Activated B cell treated with CpG ODN at 0.5 μM for 24 hours (primary cell): ENCODE data around the gene KIAA1671. TPM values are rescaled to one million over a fixed set of nuclear protein-coding genes. Genes with fewer than 3 reads are reported as not detected.

Experiments used
- ATAC-seq: fragments of 200-7000 bp; cut with Tn5 transposase; one replicate; pipeline ENCODE4 v1.10.0; 2021; ENCODE audit warnings: low read depth, mild to moderate bottlenecking, moderate library complexity
- CTCF ChIA-PET: fragments of 350-600 bp; sonication (Branson Sonifier 250); formaldehyde crosslinking; loops from one replicate; lab custom pipeline; 2021; ENCODE audit warnings: antibody characterized with exemption; lab: Charles Lee
- POLR2A ChIA-PET: fragments of 350-600 bp; sonication (Branson Sonifier 250); formaldehyde crosslinking; loops from one replicate; lab custom pipeline; 2021; ENCODE audit warnings: antibody characterized with exemption; lab: Charles Lee
- DNase-seq: peaks from one replicate; pipeline ENCODE4 v3.0.0; 2022
- H3K27ac Mint-ChIP-seq: one replicate; pipeline ENCODE4 v1.8.0; 2020; ENCODE audit warnings: mixed read lengths
- H3K27me3 Mint-ChIP-seq: one replicate; pipeline ENCODE4 v1.8.0; 2021; ENCODE audit warnings: mixed read lengths
- H3K36me3 Mint-ChIP-seq: one replicate; pipeline ENCODE4 v1.8.0; 2021; ENCODE audit warnings: low read depth, mixed read lengths
- H3K4me1 Mint-ChIP-seq: one replicate; pipeline ENCODE4 v1.8.0; 2021; ENCODE audit warnings: mixed read lengths
- H3K4me3 Mint-ChIP-seq: one replicate; pipeline ENCODE4 v1.8.0; 2020; ENCODE audit warnings: mild to moderate bottlenecking, mixed read lengths
- H3K9me3 Mint-ChIP-seq: one replicate; pipeline ENCODE4 v1.8.0; 2020; ENCODE audit warnings: mixed read lengths
- CTCF ChIP-seq: fragments of 200-600 bp; IDR thresholded peaks from one replicate; pipeline ENCODE4 v1.8.0; 2022; ENCODE audit warnings: antibody characterized with exemption, mild to moderate bottlenecking
- intact Hi-C: fragments of 100-400 bp; cut with micrococcal nuclease; formaldehyde crosslinking; loops from one replicate; pipeline ENCODE4 v1.15.1; 2024
- total RNA-seq: library from RNA; stranded (reverse); gene quantifications from 2 replicates; pipeline ENCODE4 v1.2.3, GENCODE V29; 2022

The KIAA1671 gene
- total RNA-seq, 1 donor from 2014 or later, result 0.04 TPM

- CTCF ChIA-PET, result no interaction called here
- intact Hi-C loops, result no loop called here
Observed at GRCh38 chr22:25006354-25006753, 53.8 kb downstream of the KIAA1671 start.

GRCh38 chr22:25007444-25008106 lies 55.1 kb downstream of the KIAA1671 start:
- DNase-seq (no peak), ATAC-seq (no peak)
- Mint-ChIP-seq H3K27me3 (peaks cover 2% of the 10 kb centered on the region), H3K4me3 (no peak overlapping the region), H3K9me3 (no peaks in the 10 kb centered on the region), H3K36me3 (no peaks in the 10 kb centered on the region), H3K4me1 (no peaks in the 10 kb centered on the region), H3K27ac (no peak overlapping the region)
- POLR2A ChIA-PET, result no interaction called here
- no peak for TF ChIP-seq CTCF
- CTCF ChIA-PET, result no interaction called here
- intact Hi-C loops, result no loop called here

More at GRCh38 chr22:25006354-25006753, 53.8 kb downstream of the KIAA1671 start:
- no peaks in the 10 kb centered on the region for H3K4me1 Mint-ChIP-seq
- no peak overlapping the region for H3K4me3 Mint-ChIP-seq
- peaks cover 2% of the 10 kb centered on the region for H3K27me3 Mint-ChIP-seq
- H3K36me3 Mint-ChIP-seq, result no peaks in the 10 kb centered on the region
- ATAC-seq, result no peak
- TF ChIP-seq CTCF, result no peak
- POLR2A ChIA-PET, result no interaction called here
- H3K9me3 Mint-ChIP-seq, result no peaks in the 10 kb centered on the region
- DNase-seq, result no peak
- no peak overlapping the region for H3K27ac Mint-ChIP-seq

GRCh38 chr22:25008666-25009065 lies 56.1 kb downstream of the KIAA1671 start:
- ATAC-seq, result no peak
- H3K27ac Mint-ChIP-seq, result no peak overlapping the region
- DNase-seq, result no peak
- intact Hi-C loops, result no loop called here
- H3K27me3 Mint-ChIP-seq, result peaks cover 7% of the 10 kb centered on the region
- POLR2A ChIA-PET, result no interaction called here
- no peaks in the 10 kb centered on the region for H3K4me1 Mint-ChIP-seq
- no peaks in the 10 kb centered on the region for H3K36me3 Mint-ChIP-seq
- CTCF ChIA-PET, result no interaction called here
- no peak overlapping the region for H3K4me3 Mint-ChIP-seq
- H3K9me3 Mint-ChIP-seq, result no peaks in the 10 kb centered on the region
- TF ChIP-seq CTCF, result no peak

DNA sequence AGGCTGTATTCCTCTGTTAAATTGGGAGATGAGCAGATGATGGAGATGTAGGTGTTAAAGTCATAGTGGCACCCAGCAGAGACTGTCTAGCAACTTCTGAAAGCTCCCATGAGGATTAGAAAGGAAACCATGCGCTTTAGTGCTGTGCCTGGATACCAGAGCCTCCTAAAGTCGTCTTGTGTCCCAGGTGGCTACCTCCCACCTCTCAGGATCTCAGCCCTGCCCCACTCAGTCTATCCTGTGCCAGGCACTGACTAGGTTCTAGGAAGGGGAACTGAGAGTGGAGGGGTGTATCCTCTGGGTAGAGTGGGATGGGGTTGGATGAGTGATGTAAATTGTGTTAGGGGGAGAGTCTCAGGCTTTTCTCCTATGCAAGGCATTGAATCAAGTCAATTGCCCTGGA lies 60.2 kb downstream of the KIAA1671 start:
- intact Hi-C loops, result no loop called here
- Mint-ChIP-seq H3K27ac (no peak overlapping the region), H3K36me3 (no peaks in the 10 kb centered on the region), H3K9me3 (no peaks in the 10 kb centered on the region), H3K27me3 (peaks cover 7% of the 10 kb centered on the region), H3K4me1 (no peaks in the 10 kb centered on the region), H3K4me3 (no peak overlapping the region)
- DNase-seq (no peak), ATAC-seq (no peak)
- CTCF ChIA-PET, result no interaction called here
- TF ChIP-seq CTCF, result no peak
- POLR2A ChIA-PET, result no interaction called here

DNA sequence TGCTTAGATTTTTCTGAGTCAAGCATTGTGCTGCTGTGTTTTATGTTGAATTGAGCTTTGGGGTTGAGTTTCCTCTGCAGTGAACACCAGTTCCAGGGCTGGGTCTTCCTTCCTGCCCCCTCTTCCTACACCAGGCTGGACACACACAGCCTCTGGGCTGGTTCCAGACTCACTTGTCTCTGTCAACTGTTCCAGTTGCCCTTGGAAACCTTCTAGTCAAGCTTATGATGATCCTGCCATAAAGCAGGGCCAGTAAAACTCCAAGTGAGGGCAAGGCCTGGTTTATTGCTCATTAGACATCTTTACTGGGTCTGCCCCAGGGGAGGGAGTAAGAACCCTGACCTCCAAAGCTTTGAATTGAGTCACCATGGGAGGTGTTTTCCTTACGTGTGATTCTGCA lies 61.1 kb downstream of the KIAA1671 start:
- Mint-ChIP-seq H3K4me3 (no peak overlapping the region), H3K27ac (no peak overlapping the region), H3K9me3 (no peaks in the 10 kb centered on the region), H3K36me3 (no peaks in the 10 kb centered on the region), H3K27me3 (peaks cover 7% of the 10 kb centered on the region), H3K4me1 (no peaks in the 10 kb centered on the region)
- TF ChIP-seq CTCF, result no peak
- intact Hi-C loops, result no loop called here
- POLR2A ChIA-PET, result no interaction called here
- DNase-seq, result no peak
- CTCF ChIA-PET, result no interaction called here
- ATAC-seq, result no peak
